Prostate gland (tissue), 2 donors: ENCODE results near the gene LSM4.

Experiments
- CTCF ChIP-seq, 4 experiments: fragments of 200-600 bp in 2 of 4; fragments of 450-650 bp in 2 of 4; sonication (generic) in 2 of 4; IDR thresholded peaks; 1 replicate in 3 of 4; 2 replicates in 1 of 4; pipeline ENCODE4 v1.5.1; 2016 to 2019; ENCODE audit warnings: antibody characterized with exemption in 4 of 4, mild to moderate bottlenecking in 2 of 4, moderate library complexity in 2 of 4
- POLR2A ChIP-seq: fragments of 450-650 bp; IDR thresholded peaks from one replicate; pipeline ENCODE4 v1.6.1; 2016; ENCODE audit warnings: antibody characterized with exemption, mild to moderate bottlenecking
- POLR2AphosphoS5 ChIP-seq: sonication (generic); formaldehyde crosslinking; IDR thresholded peaks from one replicate; pipeline ENCODE4 v1.6.1; 2017; ENCODE audit warnings: antibody characterized with exemption

GRCh38 chr19:18293642-18294466 lies 29.0 kb downstream of the LSM4 start:
- TF ChIP-seq CTCF (IDR thresholded peaks at IDR 0.05), result no peak
- no peak for TF ChIP-seq POLR2AphosphoS5
- TF ChIP-seq POLR2A, result no peak
